Embryonic facial prominence (tissue), 1 donor: ENCODE results near the gene RBBP8NL.

Experiments
- DNase-seq: peaks from one replicate; pipeline ENCODE4 v3.0.0-alpha.2; 2016; ENCODE audit errors: extremely low spot score

The RBBP8NL gene

GRCh38 chr20:62407221-62407992, 19.9 kb downstream of the RBBP8NL start, which contains the start of gene CABLES2:
Gene CABLES2, minus strand, starts transcription at chr20:62407285. Its CDS starts 9 bp downstream, at chr20:62407276.
- DNase-seq, result peak; percentile 84

DNA sequence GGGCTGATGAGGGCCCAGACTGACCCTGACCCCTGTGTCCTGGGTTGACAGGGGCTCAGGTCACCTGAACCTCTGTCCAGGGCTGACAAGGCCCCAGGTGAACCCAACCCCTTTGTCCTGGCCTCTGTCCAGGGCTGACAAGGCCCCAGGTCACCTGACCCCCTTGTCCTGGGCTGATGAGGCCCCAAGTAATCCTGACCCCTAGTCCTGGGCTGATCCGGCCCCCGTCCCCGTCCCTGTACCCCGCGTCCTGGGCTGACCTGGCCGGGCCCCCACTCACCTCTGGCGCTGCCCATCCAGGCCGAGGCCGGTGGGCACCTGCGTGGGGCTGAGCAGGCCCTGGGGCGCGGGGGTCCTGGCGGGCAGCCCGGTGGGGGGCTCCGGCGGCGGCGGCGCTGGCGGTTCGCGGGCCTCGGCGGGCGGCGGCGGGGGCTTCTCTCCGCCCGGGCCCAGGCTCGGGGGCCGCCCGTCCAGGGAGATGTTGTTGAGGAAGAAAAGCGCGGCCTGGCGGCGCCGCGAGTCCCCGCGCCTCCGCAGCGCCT, 20.6 kb downstream of the RBBP8NL start:
- no peak for DNase-seq

DNA sequence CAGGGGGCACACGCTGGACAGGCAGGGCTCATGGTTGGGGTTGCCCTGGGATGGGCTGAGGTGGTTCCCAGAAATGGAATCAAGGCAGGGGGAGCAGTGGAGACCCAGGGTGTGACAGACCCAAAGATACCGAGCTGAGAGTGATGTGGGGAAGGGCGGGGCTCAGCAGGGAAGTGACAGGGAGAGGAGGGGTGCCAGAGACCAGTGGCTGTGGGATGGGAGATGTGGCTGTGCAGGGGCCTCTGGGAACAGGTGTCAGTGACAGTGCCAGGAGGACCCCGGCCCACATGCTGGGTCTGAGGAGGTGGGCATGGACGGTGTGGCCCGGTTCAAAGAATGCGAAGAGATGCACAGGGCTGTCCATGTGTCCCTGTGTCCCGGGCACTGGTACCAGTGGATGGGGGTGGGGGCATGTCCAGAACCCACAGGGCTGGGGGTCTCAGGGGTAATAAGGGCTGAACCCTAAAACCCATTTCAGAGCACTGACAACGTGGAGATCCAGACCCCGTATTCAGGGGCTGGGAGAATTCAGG, 21.3 kb downstream of the RBBP8NL start:
- no peak for DNase-seq

DNA sequence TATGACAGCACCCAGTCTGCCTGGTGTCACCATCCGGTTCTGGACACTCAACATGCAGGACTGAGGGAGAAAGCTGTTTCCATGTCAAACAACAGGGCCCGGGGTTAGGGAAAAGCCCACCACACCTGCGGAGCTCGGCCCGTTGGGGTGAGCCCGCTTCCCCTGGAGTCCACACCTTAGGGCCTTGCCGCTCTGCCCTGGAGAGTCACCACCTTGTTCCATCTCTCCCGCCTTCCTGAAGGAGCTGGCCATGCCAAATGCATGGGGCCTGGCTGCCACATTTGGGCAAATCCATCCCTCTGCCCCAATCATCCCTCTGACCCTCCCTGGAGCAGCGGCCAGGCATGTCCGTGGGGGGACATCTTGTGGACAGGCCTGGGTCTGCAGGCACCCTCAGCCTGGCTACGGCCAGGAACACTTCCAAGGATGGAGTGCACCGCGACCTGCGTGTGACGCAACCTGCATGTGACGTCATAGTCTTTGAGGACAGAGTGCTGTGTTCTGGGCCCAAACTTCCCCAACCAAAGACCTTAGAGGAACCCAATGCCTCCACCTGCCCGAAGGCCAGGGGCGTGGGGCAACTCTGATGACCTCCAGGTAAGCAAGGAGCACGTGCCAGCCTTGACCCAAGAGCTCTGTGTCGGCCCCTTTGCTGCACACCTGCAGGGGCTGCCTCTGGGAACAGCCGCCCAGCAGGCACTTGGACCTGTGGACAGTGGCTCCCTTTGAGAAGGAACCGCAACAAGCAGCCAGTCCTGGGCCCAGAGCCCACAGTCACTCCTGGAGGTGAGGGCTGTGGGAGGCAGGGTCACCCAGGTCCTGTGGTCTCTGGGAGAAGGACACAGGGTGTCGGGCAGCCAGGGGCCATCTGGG, 22.0 kb downstream of the RBBP8NL start:
- DNase-seq, result no peak

DNA sequence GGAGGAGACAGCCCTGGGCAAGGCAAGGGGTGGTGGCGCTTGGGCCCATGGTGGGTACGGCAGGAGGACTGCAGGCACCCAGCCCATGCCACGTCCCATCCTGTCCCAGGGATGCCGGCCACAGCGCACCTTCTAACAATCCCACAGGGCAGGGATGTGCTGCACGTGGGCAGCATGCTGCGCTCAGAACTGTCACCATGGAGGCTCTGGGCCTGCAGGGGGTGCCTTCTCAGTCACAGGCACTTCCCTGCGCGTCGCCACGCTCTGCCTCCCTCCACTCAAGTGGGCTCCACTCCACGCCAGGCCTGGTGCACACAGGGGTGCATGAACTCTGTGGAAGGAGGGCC, 22.6 kb downstream of the RBBP8NL start:
- DNase-seq, result no peak

- no peak for DNase-seq
Measured at GRCh38 chr20:62404112-62404665, 23.1 kb downstream of the RBBP8NL start.

GRCh38 chr20:62403331-62403730, 24.0 kb downstream of the RBBP8NL start:
- DNase-seq, result no peak

DNA sequence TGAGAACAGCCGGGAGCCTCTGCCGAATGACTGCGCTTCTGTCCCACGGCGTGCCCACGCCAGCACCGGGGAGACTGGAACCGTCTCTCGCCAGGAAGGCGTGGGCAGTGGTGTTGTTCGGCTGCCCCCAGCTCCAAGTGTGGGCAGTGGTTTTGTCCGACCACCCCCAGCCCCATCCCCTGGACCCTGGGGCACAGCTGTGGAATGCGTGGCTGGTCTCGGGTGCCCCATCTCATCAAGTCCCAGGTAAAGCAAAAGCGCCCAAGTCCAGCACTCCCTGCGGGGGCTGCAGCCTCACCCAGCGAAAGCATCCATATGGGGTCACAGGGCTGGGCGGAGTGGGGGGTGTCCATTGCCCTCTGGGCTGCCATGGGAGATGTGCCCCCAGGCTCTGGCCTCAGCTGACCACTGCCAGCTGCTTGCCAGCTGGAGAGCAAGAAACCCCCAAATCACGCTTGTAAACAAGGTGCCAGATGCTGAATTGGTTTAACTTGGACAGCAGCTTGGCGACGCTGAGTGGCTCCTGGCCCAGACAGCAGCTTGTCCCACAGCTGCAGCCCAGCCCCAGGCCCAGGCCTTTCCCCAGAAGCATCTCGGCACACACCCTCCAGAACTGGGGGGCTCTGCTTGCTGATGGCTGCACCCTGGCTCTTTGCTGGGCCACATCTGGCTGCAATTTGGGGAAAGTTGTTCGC, 24.7 kb downstream of the RBBP8NL start:
- DNase-seq, result no peak

GRCh38 chr20:62401331-62401779, 26.0 kb downstream of the RBBP8NL start:
- no peak for DNase-seq

GRCh38 chr20:62400541-62400940, 26.8 kb downstream of the RBBP8NL start:
- no peak for DNase-seq

DNA sequence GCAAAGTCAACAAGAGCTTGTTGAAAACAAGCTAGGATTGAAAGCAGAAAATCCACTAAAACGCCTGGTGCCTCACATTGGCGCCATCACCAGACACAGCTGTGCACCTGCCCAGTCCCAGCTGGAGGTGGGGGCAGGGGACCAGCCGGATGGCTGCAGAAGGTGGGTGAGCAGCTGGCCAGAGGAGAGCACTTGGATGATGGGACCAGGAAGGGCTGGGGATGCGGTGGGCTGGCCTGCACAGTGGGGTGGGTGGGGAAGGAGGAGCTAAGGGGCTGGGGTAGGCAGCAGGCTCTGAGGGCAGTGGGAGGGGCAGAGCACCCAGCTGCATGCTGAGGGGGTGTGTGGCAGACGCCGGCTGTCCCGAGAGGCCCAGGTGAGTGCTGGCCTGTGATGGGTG, 27.3 kb downstream of the RBBP8NL start:
- DNase-seq, result no peak

DNA sequence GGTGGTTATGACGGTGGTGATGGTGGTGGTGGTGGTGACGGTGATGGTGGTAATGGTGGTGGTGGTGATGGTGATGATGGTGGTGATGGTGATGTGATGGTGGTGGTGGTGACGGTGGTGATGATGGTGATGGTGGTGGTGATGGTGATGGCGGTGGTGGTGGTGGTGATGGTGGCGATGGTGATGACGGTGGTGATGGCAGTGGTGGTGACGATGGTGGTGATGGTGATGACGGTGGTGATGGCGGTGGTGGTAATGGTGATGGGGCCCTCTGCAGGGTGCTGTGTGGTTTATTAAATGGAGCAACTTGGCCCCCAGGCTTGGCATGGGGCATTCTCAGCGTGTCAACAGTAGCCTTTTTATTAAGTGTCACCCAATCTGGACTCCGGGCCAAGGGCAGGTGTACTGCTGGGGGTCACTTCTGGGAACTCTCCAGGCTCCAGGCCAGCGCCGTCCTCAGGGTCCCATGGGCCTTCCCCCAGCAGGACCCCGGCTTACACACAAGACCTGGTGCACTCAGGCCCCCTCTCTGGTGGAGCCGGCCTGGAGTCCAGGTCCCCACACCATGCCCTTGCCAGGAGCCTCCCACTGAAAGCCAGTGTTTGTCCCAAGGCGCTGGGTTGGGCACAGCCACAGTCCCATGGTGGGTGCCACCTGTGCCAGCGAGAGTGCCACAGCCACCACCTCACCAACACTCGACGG, 29.1 kb downstream of the RBBP8NL start:
- DNase-seq, result no peak

DNA sequence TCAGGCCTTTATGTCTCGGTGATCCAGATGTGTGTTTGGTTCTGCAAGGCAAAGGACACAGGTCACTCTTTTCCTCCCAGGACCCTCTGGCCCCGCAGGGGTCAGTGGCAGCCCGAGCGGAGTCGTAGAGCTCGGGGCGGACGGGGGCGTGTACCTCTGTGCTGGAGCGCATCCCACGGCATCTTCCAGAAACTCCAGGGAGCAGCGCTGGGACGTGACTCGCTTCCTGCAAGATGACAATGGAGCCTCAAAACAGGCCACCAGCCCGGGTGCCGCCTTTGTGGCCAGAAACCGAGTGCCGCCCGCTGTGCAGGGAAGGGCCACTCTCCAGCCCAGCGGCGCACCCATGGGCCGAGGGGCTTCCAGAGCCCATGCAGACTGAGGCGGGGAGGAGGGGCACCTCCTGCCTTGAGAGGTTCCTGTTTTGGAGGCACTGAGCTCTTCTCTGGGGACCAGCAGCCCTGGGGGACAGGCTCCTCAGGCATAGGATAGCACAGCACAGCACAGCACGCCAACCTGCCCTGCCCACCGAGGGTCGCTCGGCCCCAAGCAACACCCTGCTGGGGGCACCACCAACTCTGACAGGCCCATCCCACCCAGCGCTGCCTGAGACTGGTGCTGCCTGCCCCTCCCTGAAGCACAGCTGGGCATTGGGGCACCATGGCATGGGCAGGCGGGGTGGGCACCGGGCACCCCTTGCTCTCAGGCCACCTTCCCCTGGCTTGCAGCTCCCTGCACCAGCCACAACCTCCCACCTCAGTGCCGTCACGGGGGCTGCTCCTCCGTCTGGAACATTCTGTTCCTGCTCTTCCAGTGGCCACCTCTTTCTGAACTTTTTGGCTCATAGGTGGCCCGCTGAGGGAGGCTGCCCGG, 30.7 kb downstream of the RBBP8NL start:
- DNase-seq, result no peak

- no peak for DNase-seq
Measured at GRCh38 chr20:62395311-62396242, 31.8 kb downstream of the RBBP8NL start.

DNA sequence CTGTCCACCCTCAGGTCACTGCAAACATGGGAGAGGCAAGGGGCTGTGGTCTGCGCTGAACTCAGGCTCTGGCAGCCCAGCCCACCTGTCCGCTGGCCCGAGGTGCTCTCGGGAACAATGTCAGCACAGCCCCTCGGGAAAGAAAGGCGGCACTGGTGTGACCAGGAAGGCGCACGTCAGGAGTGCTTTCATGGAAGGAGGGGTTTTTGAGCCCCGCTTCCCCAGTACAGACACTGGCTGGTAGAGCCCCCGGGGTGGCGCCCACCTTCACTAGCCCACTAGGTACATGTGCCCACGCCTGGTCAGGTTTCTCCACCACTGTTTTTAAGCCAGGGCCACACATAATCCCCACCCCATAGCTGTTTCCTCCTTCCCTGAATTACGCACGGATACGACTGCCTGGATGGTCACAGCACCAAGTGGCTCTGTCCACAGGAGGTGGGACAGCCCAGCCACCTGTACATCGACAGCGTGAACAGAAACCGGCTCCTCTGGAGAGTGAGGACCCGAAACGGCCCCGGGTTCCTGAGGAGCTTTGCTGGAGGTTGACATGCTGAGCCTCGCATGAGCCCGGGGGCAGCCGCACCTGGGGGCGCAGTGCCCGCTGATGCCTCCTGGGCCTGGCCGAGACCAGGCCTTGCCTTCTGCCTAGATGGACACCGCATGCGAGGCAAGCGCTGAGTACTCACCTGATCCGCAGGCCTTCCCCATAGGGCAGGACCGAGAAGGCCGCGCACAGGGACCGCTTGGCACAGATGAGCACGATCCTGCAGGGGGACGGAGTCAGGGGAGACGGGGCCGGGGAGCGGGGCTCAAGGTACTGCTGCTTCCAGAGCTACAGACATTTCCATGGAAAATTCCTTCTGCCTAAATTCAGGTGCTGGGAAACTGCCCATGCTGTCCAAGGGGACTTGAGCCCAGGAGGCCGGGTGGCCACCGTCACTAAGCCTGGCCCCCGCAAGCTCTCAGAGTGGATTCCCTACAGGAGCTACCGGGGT, 32.8 kb downstream of the RBBP8NL start:
- DNase-seq, result no peak

DNA sequence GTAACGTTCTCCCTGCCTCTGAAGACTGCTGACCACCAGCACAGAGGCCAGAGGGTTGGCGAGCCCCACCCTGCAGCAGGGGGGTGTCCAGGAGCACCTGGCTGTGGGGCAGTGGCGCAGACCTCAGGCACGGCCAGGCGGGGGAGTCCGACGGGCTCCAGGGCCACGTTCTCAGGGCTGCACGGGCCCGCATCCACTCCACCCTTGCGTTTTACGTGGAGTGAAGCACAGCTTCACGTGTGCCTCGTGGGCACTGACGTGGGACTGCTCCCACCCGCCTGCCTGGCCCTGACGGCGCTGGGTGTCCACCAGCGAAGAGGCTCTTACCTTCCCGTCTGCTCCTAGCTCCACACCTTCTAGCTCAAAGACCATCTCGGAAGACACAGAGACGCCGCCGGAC, 33.5 kb downstream of the RBBP8NL start:
- no peak for DNase-seq

DNA sequence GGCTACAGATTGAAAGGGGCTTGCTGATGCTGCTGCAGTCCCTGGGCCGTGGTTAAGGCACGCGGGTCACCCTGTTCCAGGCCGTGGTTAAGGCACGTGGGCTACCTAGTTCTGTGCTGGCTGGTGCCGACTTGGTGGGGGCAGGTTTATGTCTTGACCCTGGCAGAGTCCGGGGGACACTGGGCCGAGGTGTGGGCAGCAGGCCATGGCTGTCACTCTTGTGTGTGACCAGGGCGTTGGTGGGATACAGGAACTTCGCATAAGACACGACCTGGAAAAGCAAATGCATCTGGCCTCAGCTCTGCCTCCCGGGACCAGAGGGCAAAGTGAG, 34.0 kb downstream of the RBBP8NL start:
- DNase-seq, result no peak
